ENCODE results near the gene ZNF525. TPM values are rescaled to one million over a fixed set of nuclear protein-coding genes. Genes with fewer than 3 reads are reported as not detected.

The ZNF525 gene
- total and polyA plus RNA-seq, 2 of the 13 experiments (the other 11 are each of a cell fraction or from before 2014, with no cell fraction given) = 3.4 to 8.7 TPM

DNA sequence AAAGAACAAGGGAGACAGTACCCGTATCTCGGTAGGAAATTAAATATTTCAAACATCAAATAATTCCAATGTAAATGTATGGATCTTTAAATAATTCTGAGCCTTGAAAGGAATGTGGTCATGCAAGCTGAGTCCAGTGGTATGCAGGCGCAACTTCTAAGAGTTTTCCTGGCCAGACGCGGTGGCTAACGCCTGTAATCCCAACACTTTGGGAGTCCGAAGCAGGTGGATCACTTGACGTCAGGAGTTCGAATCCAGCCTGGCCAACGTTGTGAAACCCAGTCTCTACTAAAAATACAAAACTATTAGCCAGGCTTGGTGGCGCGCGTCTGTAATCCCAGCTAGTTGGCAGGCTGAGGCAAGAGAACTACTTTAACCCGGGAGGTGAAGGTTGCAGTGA, 33.0 kb upstream of the ZNF525 start:
- no peak overlapping the region for H2AFZ ChIP-seq (ENCODE audit: low read length)
- peak overlapping the region; percentile 87 for H3K4me2 ChIP-seq (ENCODE audit: low read depth, low read length)
- ChIA-PET CTCF (ENCODE audit: low intra/inter-chr PET ratio, low total read pairs) (no interaction called here), POLR2A (interaction anchor here (1.1 kb wide), 1 partner anchor 805 kb away, joined by 3 read pairs; the partner anchor contains the start of gene CNOT3)
- BruUV-seq (replicated peaks) = no TSS peak
- H3K9ac ChIP-seq (ENCODE audit: insufficient read depth, low read depth, low read length) = no peak overlapping the region
- intact Hi-C loops (cut with micrococcal nuclease; ENCODE audit: unreplicated experiment) (no loop called here), in situ Hi-C loops (cut with HindIII; ENCODE audit: extremely low pct_ligation_motif_present, low pct_unique_long_range_greater_than_20kb) (no loop called here)
- peaks cover 6% of the 10 kb centered on the region; the same call in 1 of the 2 replicates for H3K4me1 ChIP-seq (ENCODE audit: insufficient read depth, low read length)
- H3K27ac ChIP-seq (ENCODE audit: extremely low read length, insufficient read depth, low read length) = no peak overlapping the region
- no peak for DNase-seq (ENCODE audit: low spot score)
- H3K36me3 ChIP-seq (replicated peaks in 1 of 2; ENCODE audit: control insufficient read depth in 1 of 2, insufficient read depth in 2 of 2, low read length in 2 of 2) = no peaks in the 10 kb centered on the region
- peak overlapping the region in 1 of 3 experiments; percentile 85; a peak in 1 of 6 replicates for H3K4me3 ChIP-seq (replicated peaks in 1 of 3; ENCODE audit: insufficient read depth in 1 of 3, low read depth in 2 of 3, low read length in 3 of 3)
- no peak for ATAC-seq
- 88% methylated on average over 14 of the region's 14 CpGs for WGBS (ENCODE audit: low lambda C conversion rate)
- peaks cover 17% of the 10 kb centered on the region for H3K9me3 ChIP-seq (ENCODE audit: low read length)
- no peaks in the 10 kb centered on the region for H4K20me1 ChIP-seq (ENCODE audit: insufficient read depth, low read length)
- no peak for FAIRE-seq
- H3K27me3 ChIP-seq (ENCODE audit: control insufficient read depth in 1 of 2, insufficient read depth in 2 of 2, low read length in 2 of 2) = no peaks in the 10 kb centered on the region; a peak in 1 of 5 replicates
- no peaks in the 10 kb centered on the region for H3K79me2 ChIP-seq (ENCODE audit: insufficient read depth, low read length)
- TF ChIP-seq DBP (CRISPR knock-in tag; IDR thresholded peaks at IDR 0.05; ENCODE audit: not compliant biosample characterization) (no peak), FOXK1 (CRISPR knock-in tag; IDR thresholded peaks at IDR 0.05; ENCODE audit: borderline replicate concordance, low read depth) (no peak), ESRRA (CRISPR knock-in tag; IDR thresholded peaks at IDR 0.05; ENCODE audit: low read depth) (no peak), GMEB2 (CRISPR knock-in tag; IDR thresholded peaks at IDR 0.05; ENCODE audit: low read depth) (no peak), ZHX1 (CRISPR knock-in tag; IDR thresholded peaks at IDR 0.05; ENCODE audit: low read depth) (no peak), ZFAT (CRISPR knock-in tag; conservative IDR thresholded peaks at IDR 0.05) (no peak), WIZ (CRISPR knock-in tag; IDR thresholded peaks at IDR 0.05) (no peak), ZNF343 (CRISPR knock-in tag; IDR thresholded peaks at IDR 0.05) (no peak), RFXANK (CRISPR knock-in tag; IDR thresholded peaks at IDR 0.05) (no peak), ZNF670 (CRISPR knock-in tag; IDR thresholded peaks at IDR 0.05; ENCODE audit: borderline replicate concordance) (no peak), ZNF549 (CRISPR knock-in tag; IDR thresholded peaks at IDR 0.05) (no peak), BHLHE40 (IDR thresholded peaks at IDR 0.05; ENCODE audit: low read length) (no peak), MED13 (CRISPR knock-in tag; IDR thresholded peaks at IDR 0.05) (no peak), HNRNPL (IDR thresholded peaks at IDR 0.05; ENCODE audit: low read depth, low read length) (no peak)
- TF ChIP-seq, protein P1, sequence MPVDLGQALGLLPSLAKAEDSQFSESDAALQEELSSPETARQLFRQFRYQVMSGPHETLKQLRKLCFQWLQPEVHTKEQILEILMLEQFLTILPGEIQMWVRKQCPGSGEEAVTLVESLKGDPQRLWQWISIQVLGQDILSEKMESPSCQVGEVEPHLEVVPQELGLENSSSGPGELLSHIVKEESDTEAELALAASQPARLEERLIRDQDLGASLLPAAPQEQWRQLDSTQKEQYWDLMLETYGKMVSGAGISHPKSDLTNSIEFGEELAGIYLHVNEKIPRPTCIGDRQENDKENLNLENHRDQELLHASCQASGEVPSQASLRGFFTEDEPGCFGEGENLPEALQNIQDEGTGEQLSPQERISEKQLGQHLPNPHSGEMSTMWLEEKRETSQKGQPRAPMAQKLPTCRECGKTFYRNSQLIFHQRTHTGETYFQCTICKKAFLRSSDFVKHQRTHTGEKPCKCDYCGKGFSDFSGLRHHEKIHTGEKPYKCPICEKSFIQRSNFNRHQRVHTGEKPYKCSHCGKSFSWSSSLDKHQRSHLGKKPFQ (CRISPR knock-in tag; IDR thresholded peaks at IDR 0.05; ENCODE audit: insufficient replicate concordance) = no peak
- TF ChIP-seq, protein P2, sequence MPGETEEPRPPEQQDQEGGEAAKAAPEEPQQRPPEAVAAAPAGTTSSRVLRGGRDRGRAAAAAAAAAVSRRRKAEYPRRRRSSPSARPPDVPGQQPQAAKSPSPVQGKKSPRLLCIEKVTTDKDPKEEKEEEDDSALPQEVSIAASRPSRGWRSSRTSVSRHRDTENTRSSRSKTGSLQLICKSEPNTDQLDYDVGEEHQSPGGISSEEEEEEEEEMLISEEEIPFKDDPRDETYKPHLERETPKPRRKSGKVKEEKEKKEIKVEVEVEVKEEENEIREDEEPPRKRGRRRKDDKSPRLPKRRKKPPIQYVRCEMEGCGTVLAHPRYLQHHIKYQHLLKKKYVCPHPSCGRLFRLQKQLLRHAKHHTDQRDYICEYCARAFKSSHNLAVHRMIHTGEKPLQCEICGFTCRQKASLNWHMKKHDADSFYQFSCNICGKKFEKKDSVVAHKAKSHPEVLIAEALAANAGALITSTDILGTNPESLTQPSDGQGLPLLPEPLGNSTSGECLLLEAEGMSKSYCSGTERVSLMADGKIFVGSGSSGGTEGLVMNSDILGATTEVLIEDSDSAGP (CRISPR knock-in tag; IDR thresholded peaks at IDR 0.05; ENCODE audit: borderline replicate concordance) = no peak

All from HepG2 (cell line).